Type B pancreatic cell (in vitro differentiated cells): ENCODE data around the gene POLL. TPM values are rescaled to one million over a fixed set of nuclear protein-coding genes. Genes with fewer than 3 reads are reported as not detected.

Source experiments
- DNase-seq: peaks from one replicate; pipeline ENCODE4 v3.0.0; 2021; ENCODE audit warnings: mixed read lengths; ENCODE audit not compliant: unreplicated experiment; ENCODE audit errors: extremely low spot score
- H3K27ac Mint-ChIP-seq: 2 replicates; pipeline ENCODE4 v1.8.0; 2021; ENCODE audit warnings: mild to moderate bottlenecking, mixed read lengths
- H3K27me3 Mint-ChIP-seq: 2 replicates; pipeline ENCODE4 v1.8.0; 2021; ENCODE audit warnings: mixed read lengths
- H3K36me3 Mint-ChIP-seq: 2 replicates; pipeline ENCODE4 v1.8.0; 2021; ENCODE audit warnings: mixed read lengths
- H3K4me1 Mint-ChIP-seq: one replicate; pipeline ENCODE4 v1.8.0; 2021; ENCODE audit warnings: mixed read lengths; ENCODE audit not compliant: unreplicated experiment
- H3K4me3 Mint-ChIP-seq: 2 replicates; pipeline ENCODE4 v1.8.0; 2021; ENCODE audit warnings: mild to moderate bottlenecking, mixed read lengths
- H3K9me3 Mint-ChIP-seq: 2 replicates; pipeline ENCODE4 v1.8.0; 2021; ENCODE audit warnings: mixed read lengths
- microRNA-seq: library from miRNA; unstranded; fragments of <30 nt; microRNA quantifications from one replicate; pipeline ENCODE4, GENCODE V29; 2020
- total RNA-seq: library from RNA; stranded (reverse); gene quantifications from 2 replicates; pipeline ENCODE4 v1.2.1, GENCODE V29; 2021; ENCODE audit warnings: low replicate concordance
- TF ChIP-seq, protein P1 (sequence below): fragments of 200-600 bp; sonication (generic); conservative IDR thresholded peaks from 2 replicates; pipeline ENCODE4 v1.5.0; 2021; ENCODE audit warnings: antibody characterized with exemption, mild to moderate bottlenecking

POLL gene
- total RNA-seq, 1 donor from 2014 or later = 39.3 TPM

DNA sequence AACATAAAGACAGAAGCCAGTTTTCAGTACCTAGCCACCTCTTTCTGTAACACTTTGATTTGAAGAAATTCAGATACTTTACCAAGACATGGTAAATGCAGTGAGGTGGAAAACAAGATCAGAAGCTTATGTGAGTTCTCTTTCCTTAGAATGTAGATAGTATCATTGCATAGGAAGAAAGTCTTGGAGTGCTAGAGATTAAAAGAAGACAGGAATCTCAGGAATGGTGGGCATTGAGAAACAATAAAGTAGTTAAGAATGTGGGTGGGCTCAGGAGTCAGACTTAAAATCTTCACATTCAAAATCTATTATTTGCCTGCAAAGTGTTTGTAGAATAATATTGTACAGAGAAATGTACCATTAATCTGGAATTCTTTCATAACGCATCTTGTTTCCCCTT is 58.9 kb downstream of the POLL start:
- TF ChIP-seq, protein P1, sequence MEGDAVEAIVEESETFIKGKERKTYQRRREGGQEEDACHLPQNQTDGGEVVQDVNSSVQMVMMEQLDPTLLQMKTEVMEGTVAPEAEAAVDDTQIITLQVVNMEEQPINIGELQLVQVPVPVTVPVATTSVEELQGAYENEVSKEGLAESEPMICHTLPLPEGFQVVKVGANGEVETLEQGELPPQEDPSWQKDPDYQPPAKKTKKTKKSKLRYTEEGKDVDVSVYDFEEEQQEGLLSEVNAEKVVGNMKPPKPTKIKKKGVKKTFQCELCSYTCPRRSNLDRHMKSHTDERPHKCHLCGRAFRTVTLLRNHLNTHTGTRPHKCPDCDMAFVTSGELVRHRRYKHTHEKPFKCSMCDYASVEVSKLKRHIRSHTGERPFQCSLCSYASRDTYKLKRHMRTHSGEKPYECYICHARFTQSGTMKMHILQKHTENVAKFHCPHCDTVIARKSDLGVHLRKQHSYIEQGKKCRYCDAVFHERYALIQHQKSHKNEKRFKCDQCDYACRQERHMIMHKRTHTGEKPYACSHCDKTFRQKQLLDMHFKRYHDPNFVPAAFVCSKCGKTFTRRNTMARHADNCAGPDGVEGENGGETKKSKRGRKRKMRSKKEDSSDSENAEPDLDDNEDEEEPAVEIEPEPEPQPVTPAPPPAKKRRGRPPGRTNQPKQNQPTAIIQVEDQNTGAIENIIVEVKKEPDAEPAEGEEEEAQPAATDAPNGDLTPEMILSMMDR = no peak
- Mint-ChIP-seq H3K9me3 (no peaks in the 10 kb centered on the region), H3K27me3 (no peaks in the 10 kb centered on the region), H3K4me3 (no peak overlapping the region), H3K27ac (no peak overlapping the region), H3K36me3 (peaks cover 4% of the 10 kb centered on the region), H3K4me1 (peaks cover 4% of the 10 kb centered on the region)
- DNase-seq = no peak

Small RNAs within 50 kb of the gene (microRNA-seq; reads per million reads assigned to microRNA genes)
- gene MIR3158-1 (not detected), gene MIR3158-2 (not detected)

Other genes with a start within 250 kb of the POLL start
- 25.9 and 35.2 TPM in 2 replicates for gene BTRC, start 234.1 kb downstream of the POLL start, total RNA-seq
- 32.3 and 37.3 TPM in 2 replicates for gene DPCD, start 64 bp upstream of the POLL start, total RNA-seq
- gene FBXW4, start 106.9 kb upstream of the POLL start, total RNA-seq = 39.0 and 43.7 TPM in 2 replicates
- 3.8 TPM in 1 of 2 replicates, not detected in the other for gene FGF8, start 187.9 kb upstream of the POLL start, total RNA-seq
- gene NPM3, start 195.2 kb upstream of the POLL start, total RNA-seq = 47.2 and 63.6 TPM in 2 replicates
- gene OGA, start 230.2 kb upstream of the POLL start, total RNA-seq = 99.5 and 99.6 TPM in 2 replicates